UCSD-AML1 (cell line): ENCODE data around the gene RALA.
"Not testable (repeated sequence)": the region's sequence is repeated elsewhere in the genome, so short reads cannot be mapped to it uniquely, and the experiment has no call there.

ENCODE experiments used
- DNase-seq: peaks from one replicate; lab custom pipeline; 2025; ENCODE audit not compliant: unreplicated experiment; lab: John Stamatoyannopoulos, UW

RALA gene

DNA sequence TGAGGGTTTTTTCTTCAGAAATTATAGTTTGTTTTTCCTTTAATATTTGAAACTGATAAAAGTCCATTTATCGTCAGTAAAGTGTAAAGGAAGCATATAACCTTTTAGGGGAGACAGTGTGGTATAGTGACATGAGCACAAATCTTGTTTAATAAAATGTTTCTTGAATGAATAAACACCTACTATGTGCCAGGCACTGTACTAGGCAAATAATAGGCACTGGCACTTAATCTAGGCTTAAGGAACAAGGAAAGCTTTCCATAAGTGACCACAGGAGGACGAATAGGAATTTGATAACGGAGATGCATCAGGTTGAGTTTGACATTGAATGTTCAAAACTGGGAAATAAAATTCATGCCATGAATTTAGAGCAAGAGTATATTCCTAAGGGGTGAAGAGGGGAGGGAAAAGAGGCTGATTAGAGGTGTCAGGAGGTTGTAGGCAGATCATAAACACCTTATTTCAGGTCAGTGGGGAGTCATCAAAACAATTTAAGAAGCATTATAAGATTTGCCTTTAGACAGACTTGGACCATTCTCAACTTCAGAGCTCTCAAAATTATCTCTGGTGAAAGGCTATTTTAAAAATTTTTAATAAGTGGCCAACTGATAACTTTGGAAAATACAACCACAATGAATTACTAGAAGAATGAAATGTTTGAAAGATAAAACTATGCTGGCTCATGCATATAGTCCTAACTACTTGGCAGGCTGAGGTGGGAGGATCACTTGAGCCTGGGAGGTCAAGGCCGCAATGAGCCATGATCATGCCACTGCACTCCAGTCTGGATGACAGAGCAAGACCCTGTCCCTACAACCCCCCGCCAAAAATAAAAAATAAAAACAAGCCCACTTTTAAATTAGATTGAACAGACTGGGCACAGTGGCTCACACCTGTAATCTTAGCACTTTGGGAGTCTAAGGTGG is 22.4 kb downstream of the RALA start:
- DNase-seq = no peak

GRCh38 chr7:39647816-39648215 is 24.4 kb downstream of the RALA start:
- DNase-seq = no peak

GRCh38 chr7:39650676-39651075 is 27.3 kb downstream of the RALA start:
- DNase-seq = no peak

GRCh38 chr7:39651265-39651664 is 27.9 kb downstream of the RALA start:
- DNase-seq = no peak

DNA sequence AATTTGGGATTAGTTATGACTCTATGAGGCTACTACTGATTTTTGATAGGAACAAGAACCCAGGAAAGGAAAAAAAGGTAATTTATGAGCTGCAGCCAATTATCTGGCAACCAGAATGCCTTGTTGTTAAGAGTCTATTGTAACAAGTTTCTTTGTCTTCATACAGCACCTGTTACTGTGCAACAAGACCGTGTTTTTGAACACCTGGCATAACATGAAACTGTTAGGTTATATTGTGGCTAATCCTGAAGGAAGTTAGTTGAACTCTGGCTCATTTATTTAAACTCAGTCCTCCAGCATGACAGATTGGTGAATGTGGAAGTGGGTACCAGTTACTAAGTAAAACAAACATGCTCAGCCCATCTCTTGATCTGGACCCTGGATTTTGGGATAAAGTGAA is 33.0 kb downstream of the RALA start:
- DNase-seq = no peak

- DNase-seq = no peak
Measured at GRCh38 chr7:39659356-39660013, 36.1 kb downstream of the RALA start.

GRCh38 chr7:39661960-39662359 is 38.6 kb downstream of the RALA start:
- no peak for DNase-seq

DNA sequence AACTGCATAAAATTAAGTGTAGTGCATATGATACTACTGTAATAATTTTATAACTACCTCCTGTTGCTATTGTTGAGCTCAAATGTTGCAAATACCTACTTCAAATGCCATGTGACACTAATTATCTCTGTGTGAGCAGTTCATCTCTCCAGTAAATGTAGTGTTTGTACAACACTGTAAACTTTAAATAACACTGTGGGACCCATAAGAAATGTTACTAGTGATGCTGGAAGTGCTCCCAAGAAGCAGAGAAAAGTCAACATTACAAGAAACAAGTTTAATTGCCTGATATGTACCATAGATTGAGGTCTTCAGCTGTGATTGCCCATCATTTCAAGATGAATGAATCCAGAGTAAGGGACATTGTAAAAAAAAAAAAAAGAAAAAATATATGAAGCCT is 39.9 kb downstream of the RALA start:
- DNase-seq = no peak

DNA sequence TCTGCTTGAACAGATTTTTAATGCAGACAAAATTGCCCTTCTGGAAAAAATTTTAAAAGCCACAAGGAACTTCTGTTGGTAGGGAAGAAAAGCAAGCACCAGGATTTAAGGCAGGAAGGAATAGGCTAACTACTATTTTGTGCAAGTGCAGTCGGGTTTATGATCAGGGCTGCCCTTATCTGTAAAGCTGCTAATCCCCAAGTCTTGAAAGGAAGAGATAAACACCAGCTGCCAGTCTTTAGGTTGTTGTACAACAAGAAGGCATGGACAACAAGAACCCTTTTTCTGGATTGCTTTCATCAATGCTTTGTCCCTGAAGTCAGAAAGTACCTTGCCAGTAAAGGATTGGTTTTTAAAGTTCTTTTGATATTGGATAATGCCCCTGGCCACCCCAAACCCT is 40.7 kb downstream of the RALA start:
- DNase-seq = no peak

DNA sequence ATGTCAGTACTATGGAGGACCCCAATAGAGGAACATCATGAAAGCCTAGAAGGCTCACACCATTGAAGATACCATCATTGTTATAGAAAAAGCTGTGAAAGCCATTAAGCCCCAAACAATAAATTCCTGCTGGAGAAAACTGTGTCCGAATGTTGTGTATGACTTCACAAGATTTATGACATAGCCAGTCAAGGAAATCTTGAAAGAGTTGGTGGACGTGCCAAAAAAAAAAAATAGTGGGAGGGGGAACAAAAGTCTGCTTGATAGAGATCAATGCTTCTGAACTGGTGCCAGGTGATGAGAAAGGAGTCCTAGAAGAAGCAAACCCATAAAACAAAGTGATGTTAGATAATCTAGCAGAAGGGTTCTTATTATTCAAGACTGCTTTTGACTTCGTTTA is 41.2 kb downstream of the RALA start:
- no peak for DNase-seq

- no peak for DNase-seq
Measured at GRCh38 chr7:39666562-39666961, 43.2 kb downstream of the RALA start.

DNA sequence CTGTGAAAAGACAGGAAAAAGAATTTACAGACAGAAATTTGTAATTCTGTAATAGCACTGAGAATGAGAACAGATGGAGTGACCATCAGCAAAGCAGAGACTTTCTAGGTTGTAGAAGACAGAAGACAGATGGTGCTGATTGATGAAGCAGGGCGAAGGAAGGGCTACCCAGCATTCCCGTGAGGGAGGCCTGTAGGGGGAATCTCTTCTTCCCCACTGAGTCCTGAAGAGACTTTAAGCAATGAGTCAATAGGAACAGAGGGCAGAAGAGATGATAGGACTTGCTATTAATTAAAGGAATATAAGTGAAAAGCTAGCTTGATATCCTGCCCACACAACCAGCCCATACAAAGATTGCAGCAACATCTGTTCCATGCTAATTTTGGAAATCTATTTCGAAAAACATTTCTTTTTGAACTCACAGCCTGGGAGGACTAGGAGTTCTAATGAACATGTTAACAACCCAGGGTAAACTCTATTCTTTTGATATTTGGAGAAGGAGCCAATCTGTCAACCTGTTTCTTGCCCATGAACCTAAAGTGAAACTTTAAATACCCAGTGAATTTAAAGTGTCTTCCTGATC is 44.1 kb downstream of the RALA start:
- DNase-seq = no peak

- DNase-seq = not testable (repeated sequence)
Measured at GRCh38 chr7:39668280-39668679, 44.9 kb downstream of the RALA start.

DNA sequence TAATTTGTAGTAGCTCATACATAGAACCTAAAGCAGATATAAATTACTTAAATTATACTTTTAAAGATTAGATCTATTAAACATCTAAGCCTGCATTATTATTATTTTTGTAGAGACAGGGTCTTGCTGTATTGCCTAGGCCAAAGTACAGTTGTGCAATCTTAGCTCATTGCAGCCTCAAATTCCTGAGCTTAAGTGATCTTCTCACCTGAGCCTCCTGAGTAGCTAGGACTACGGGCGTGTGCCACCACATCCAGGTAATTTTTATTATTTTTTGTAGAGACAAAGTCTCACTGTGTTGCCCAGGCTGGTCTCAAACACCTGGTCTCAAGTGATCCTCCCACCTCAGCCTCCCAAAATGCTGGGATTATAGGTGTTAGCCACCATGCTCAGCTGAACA is 46.7 kb downstream of the RALA start:
- DNase-seq = no peak

- DNase-seq = no peak
Measured at GRCh38 chr7:39670934-39671333, 47.6 kb downstream of the RALA start.

DNA sequence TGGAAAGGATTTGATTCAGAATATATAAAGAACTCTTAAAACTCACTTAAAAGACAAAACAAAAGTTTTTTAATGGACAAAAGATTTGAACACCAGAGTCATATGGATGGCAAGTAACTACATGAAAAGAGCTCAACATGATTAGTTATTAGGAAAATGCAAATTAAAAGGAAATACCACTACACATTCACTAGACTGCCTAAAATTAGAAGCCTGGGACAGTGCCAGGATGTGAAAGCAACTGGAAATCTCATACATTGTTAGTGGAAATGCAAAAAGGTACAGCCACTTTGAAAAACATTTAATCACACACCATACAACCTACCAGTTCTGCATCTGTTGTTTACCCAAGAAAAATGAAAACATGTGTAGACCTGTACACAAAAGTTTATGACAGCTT is 48.8 kb downstream of the RALA start:
- no peak for DNase-seq

DNA sequence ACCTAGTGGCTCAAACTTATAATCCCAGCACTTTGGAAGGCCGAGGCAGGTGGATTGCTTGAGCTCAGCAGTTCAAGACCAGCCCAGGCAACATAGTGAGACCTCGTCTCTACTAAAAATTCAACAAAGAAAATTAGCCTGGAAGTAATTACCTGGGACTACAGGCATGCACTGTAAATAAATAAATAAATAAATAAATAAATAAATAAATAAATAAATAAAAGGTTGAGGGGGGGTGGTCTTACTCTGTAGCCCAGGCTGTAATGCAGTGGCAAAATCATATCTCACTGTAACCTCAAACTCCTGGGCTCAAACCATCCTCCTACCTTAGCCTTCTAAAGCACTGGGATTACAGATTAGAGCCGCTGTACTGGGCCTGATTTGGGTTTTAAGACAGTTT is 50.5 kb downstream of the RALA start:
- DNase-seq = no peak

GRCh38 chr7:39674406-39674805 is 51.0 kb downstream of the RALA start:
- no peak for DNase-seq

DNA sequence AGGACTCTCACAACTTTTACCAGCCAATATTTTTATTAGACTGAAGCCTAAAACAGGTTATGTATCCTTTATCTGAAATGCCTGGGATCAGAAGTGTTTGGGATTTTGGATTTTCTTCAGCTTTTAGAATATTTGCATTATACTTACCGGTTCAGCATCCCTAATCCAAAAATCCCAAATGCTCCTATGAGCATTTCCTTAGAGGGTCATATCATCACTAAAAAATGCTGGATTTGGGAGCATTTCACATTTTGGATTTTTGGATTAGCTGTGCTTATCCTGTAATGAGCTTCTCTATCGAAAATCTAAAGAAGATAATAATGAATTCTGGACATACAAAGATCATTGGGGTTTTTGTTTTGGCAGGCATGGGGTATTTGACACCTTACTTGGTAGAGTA is 53.0 kb downstream of the RALA start:
- no peak for DNase-seq

- DNase-seq = no peak
Measured at GRCh38 chr7:39678930-39679709, 55.7 kb downstream of the RALA start.

GRCh38 chr7:39679874-39680273 is 56.5 kb downstream of the RALA start:
- not testable (repeated sequence) for DNase-seq
